OCI-M2 (cell line): ENCODE results near the gene WDR86.

Experiments used
- DNase-seq: peaks from one replicate; lab custom pipeline; 2025; ENCODE audit not compliant: unreplicated experiment; lab: John Stamatoyannopoulos, UW

WDR86 gene

GRCh38 chr7:151363182-151363581 lies 46.7 kb downstream of the WDR86 start:
- no peak for DNase-seq

DNA sequence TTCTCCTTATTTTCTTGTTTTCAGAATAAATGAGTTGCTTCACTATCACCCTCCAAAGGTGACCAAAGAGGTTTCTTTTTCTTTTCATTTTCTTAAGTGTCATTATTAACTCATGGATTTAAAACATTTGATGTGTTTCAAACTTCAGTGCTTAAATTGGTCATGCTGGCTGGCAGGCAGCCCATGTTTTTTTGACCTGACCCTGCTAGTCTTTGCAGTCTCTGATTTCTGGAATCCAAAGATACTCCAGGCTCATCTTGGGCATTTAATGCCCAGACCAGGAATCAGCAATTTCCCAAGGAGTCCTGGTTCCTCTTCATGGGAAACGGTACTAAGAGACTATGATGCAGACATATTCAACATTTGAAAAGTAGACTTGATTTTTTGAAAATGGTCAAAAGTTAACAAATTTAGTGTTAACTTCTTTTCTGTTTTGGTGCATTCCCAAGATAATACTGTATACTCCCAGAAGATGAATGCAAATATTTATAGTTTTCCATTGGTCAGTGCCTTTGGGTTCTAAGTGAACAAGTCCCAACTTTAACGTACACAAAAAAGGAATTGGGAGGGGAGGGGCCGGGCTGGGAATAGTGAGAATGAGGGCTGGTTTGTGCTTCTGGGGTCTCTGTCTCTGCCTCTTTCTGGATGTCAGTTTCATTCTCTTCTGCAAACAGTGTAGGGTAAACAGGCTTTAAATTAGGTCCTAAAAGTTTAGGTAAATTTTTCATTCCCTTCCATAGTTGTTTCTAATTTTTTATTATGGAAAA lies 48.5 kb downstream of the WDR86 start:
- no peak for DNase-seq

- no peak for DNase-seq
These were observed 57.3 kb downstream of the WDR86 start for GRCh38 chr7:151352512-151352911.

- no peak for DNase-seq
These were observed 57.9 kb downstream of the WDR86 start for GRCh38 chr7:151351967-151352366.

DNA sequence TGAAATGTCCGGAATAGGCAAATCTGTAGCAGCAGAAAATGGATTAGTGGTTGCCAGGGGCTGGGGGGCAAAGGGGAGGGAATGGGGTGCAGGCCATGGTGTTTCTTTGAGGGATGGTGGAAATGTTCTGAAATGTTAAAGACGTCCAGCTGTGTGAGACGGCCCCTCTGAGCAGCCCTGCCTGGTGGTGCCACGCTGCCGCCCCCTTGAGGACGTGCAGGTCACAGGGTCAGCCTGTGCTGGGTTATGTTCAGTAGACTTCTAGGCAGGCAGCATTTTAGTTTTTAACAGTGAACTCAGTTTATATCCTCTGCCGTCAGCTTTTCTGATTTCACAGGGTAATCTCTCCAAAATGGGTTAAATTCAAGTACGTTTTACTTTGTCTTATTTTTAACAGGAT lies 58.8 kb downstream of the WDR86 start:
- no peak for DNase-seq

GRCh38 chr7:151349507-151349853 lies 60.4 kb downstream of the WDR86 start:
- DNase-seq: no peak

GRCh38 chr7:151348970-151349369 lies 60.9 kb downstream of the WDR86 start:
- DNase-seq: no peak

DNA sequence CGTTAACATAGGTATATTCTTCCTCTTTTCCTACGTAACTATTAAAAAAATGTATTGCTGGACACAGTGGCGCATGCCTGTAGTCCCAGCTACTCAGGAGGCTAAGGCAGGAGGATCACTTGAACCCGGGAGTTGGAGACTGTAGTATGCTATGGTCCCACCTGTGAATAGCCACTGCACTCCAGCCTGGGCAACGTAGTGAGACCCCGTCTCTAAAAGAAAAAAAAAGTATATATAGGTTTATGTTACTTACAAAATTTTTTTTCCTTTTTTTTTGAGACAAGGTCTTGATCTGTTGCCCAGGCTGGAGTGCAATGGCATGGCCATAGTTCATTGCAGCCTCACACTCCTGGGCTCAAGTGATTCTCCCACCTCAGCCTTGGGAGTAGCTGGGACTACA lies 62.6 kb downstream of the WDR86 start:
- DNase-seq: no peak

- DNase-seq: no peak
These were observed 63.4 kb downstream of the WDR86 start for GRCh38 chr7:151346470-151346769.

GRCh38 chr7:151345576-151346469 lies 64.0 kb downstream of the WDR86 start:
- DNase-seq: no peak

DNA sequence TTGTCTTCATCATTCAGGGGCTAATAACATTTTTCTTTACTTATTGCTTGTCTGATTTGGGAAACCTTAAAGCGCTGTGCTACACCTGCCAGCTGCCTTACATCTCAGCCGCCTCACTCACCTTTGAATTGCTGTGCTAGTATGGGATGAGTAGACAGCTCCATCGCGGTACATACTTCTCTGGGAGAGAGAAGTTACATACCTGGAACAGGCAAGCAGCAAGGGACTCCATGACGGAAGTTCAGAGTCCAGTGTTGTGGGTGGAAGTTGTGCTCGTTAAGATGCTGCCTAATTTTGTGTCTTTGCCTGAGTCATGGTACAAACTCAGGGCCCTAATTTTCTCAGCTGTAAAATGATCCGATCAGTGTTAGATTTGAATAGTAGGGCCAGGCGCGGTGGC lies 66.3 kb downstream of the WDR86 start:
- DNase-seq: no peak

- no peak for DNase-seq
These were observed 67.0 kb downstream of the WDR86 start for GRCh38 chr7:151342811-151343210.

- DNase-seq: no peak
These were observed 67.7 kb downstream of the WDR86 start for GRCh38 chr7:151342102-151342646.

- DNase-seq: peak; percentile 88
These were observed 68.3 kb downstream of the WDR86 start, which contains the start of gene NUB1 for GRCh38 chr7:151341357-151342101. Gene NUB1, plus strand, starts transcription at chr7:151341812. Its CDS starts 3,538 bp downstream, at chr7:151345350.

- DNase-seq: no peak
These were observed 69.0 kb downstream of the WDR86 start for GRCh38 chr7:151340794-151341356.

DNA sequence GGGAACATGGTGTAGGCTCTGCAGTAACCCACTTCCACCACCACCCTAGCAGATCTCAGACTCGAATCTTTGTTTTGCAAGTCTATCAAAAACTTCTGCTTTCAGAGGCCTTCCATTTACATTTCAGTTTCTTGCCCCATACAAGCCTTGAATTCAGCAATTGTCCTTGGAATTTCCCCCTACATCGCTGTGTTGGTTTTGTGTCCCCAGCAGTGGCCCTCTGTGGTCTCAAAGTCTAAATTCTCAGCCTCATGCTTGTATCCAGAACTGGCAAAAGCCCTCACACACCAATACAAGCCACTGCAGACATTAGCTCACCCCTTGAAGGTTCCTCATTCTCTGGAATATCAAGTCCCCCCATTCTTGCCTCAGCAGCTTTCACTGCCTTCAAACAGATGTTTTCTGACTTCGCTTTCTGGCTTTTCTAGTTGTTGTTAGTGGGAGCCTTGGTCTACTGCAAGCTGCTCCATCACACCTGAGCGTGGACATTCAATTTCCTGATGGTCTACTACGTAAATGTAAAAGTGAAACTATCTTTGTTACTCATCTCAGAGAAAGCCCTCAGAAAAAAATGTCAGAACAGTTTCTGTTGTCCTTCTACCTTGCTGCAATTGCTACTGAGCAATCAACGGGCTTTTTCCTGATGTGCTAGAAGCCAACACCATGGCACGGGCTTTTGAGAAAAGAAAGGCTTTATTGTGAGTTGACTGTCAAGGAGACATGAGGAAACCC lies 70.0 kb downstream of the WDR86 start:
- DNase-seq: no peak

DNA sequence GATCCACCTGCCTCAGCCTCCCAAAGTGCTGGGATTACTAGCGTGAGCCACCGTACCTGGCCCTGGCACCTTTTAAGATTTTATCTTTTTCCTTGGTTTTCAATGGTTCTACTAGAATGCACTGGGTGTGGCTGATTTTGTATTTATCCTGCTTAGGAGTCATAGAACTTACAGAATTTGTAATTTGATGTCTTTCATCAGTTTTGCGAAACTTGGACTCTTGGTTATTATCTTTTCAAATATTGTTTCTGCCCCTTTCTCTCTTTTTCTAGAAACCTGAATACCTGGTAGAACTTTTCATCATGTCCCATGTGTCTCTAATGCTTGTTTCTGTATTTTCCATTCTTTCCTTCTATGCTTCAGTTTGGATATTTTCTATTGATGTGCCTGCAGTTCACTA lies 71.0 kb downstream of the WDR86 start:
- DNase-seq: no peak

DNA sequence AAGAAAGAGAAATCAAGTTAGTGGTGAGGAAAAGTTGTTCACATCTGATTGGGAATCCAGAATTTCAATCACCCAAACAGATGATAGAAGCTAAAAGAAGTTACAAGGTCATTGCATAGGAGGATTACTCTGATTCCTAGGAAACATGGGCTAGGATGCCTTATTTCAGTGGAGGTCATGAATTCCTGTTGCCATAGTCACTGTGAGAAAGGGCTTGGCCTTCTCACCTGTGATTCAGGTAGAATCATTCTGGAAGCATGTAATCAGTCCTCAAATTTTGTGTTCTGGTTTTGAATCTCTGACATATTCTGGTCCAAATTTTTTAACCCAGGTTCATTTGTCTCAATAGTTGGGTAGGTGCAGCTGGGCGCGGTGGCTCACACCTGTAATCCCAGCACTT lies 72.5 kb downstream of the WDR86 start:
- no peak for DNase-seq

DNA sequence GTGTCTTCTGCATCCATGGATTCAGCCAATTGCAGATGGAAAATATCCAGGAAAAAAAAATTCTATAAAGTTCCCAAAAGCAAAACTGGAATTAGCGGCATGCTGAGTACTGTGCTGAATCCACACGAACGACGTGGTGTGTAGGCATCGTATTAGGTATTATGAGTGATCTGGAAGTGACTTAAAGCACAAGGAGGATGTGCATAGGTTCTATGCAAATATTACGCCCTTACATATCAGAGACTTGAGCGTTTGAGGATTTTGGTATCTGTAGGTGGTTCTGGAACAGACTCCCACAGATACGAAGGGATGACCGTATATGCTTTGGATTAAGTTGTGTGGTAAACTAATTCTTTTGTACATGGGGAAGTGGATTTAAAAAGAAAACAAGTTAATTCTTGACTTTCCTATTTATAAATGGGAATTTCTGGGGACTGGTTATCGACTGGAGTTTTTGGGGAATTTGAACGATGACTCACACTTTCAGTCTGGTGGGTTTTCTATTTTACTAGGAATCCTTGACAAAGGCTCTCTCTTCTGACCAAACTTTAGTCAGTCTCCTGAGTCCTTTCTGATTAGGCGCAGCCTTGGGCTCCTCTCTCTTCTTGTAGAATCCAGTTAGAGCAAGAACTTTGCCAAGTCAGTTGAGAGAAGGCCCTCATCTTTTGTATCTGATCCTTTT lies 73.7 kb downstream of the WDR86 start:
- no peak for DNase-seq

GRCh38 chr7:151334628-151335027 lies 75.2 kb downstream of the WDR86 start:
- DNase-seq: no peak
